Esophagus (tissue), 2 donors: ENCODE results near the gene GLTP. TPM values are rescaled to one million over a fixed set of nuclear protein-coding genes. Genes with fewer than 3 reads are reported as not detected.

ENCODE experiments used
- H3K27ac ChIP-seq, 2 donors: one replicate each; pipeline ENCODE4 v1.5.1; 2013; ENCODE audit warnings: low read depth in 2 of 2, mild to moderate bottlenecking in 2 of 2, inconsistent platforms in 1 of 2, low read length in 1 of 2, moderate library complexity in 1 of 2
- H3K27me3 ChIP-seq, 2 donors: one replicate each; pipeline ENCODE4 v1.6.1; 2013; ENCODE audit warnings: low read length in 2 of 2, control low read depth in 1 of 2, mild to moderate bottlenecking in 1 of 2; ENCODE audit not compliant: insufficient read depth in 2 of 2, control insufficient read depth in 1 of 2
- H3K36me3 ChIP-seq, 2 donors: one replicate each; pipeline ENCODE4 v1.6.1; 2013; ENCODE audit warnings: low read length in 1 of 2; ENCODE audit not compliant: control insufficient read depth in 2 of 2, insufficient read depth in 2 of 2
- H3K4me1 ChIP-seq, 2 donors: one replicate each; pipeline ENCODE4 v1.6.1; 2013; ENCODE audit warnings: low read length in 1 of 2; ENCODE audit not compliant: control insufficient read depth in 2 of 2, insufficient read depth in 2 of 2
- H3K4me3 ChIP-seq, 2 donors: one replicate each; pipeline ENCODE4 v1.5.1; 2013; ENCODE audit warnings: low read length in 2 of 2, mild to moderate bottlenecking in 2 of 2, low read depth in 1 of 2, moderate library complexity in 1 of 2
- H3K9me3 ChIP-seq, 2 donors: one replicate each; pipeline ENCODE4 v1.6.1; 2013; ENCODE audit warnings: mild to moderate bottlenecking in 2 of 2, low read depth in 1 of 2, low read length in 1 of 2, moderate library complexity in 1 of 2; ENCODE audit not compliant: control insufficient read depth in 2 of 2, insufficient read depth in 1 of 2
- WGBS, 2 donors: extraction: QIAGEN DNeasy Blood & Tissue Kit; methylation state at CpG; one replicate each; pipeline ENCODE4 v1.1.7; 2013; 5-methylcytosine and 5-hydroxymethylcytosine counted together
- polyA plus RNA-seq, 2 donors: library from polyadenylated mRNA; stranded (reverse); fragments of 200-250 nt; gene quantifications; one replicate each; pipeline ENCODE4 v1.2.3, GENCODE V29; 2013
- donor health status: healthy with polysubstance abuse.
- donor health status: Bipolar disorder and iron deficiency.

Gene GLTP
- polyA plus RNA-seq, 2 donors, result 270 to 383 TPM

DNA sequence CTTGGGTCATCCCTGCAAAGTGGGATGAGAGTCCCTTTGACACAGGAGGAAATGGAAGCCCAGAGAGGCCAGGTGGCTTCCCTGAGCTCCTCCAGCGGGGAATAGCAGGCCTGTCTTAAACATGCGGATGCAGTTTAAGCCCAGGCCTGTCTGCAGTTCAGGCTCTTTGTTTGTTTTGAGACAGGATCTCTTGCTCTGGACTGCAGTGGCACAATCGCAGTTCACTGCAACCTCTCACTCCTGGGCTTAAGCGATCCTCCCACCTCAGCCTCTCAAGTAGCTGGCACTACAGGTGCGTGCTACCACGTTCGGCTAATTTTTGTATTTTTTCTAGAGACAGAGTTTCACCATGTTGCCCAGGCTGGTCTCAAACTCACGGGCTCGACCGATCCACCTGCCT is 50.7 kb downstream of the GLTP start:
- WGBS, 2 donors, result 80 to 83% methylated on average over 10 of the region's 10 CpGs
- Histone ChIP-seq H3K27me3 (no peaks in the 10 kb centered on the region), H3K9me3 (no peaks in the 10 kb centered on the region), H3K4me3 (no peak overlapping the region), H3K36me3 (peaks cover 0 to 2% of the 10 kb centered on the region in 2 donors), H3K4me1 (peaks cover 0 to 2% of the 10 kb centered on the region in 2 donors), H3K27ac (no peak overlapping the region)

DNA sequence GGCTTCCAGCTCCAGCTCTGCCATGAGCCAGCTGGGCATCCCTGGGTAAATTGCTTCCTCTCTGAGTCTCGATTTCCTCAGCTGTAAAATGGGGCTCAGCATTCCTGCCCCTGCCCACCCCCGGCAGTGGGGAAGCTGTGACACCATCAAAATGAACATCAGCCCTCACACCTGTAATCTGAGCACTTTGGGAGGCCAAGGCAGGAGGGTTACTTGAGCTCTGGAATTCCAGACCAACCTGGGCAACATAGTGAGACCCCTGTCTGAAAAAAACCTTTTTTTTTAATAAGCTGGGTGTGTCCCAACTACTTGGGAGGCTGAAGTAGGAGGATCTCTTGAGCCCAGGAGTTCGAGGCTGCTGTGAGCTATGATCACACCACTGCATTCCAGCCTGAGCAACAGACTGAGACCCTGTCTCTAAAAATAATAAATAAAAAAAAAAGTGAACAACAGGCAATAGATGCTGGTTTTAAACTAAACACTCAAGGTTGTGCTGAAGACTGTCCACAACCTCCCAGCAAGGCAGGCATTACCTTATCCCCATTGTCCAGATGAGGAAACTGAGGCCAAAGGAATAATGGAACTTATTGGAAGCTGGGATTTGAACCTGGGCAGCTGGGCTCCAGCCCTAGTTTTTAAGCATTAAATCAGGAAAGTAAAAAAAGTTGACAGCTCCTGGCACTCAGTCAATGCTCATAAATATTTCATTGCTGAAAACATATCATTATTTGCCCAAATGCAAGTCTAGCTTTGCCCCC is 51.4 kb downstream of the GLTP start:
- no peak overlapping the region for H3K4me3 ChIP-seq
- peak overlapping the region in 1 of 2 donors; percentile 52 for H3K27ac ChIP-seq
- H3K27me3 ChIP-seq, result no peaks in the 10 kb centered on the region
- WGBS, 2 donors, result 79 to 82% methylated on average over 3 of the region's 3 CpGs
- peaks cover 0 to 2% of the 10 kb centered on the region in 2 donors for H3K36me3 ChIP-seq
- H3K9me3 ChIP-seq, result no peaks in the 10 kb centered on the region
- H3K4me1 ChIP-seq, result peaks cover 0 to 2% of the 10 kb centered on the region in 2 donors

DNA sequence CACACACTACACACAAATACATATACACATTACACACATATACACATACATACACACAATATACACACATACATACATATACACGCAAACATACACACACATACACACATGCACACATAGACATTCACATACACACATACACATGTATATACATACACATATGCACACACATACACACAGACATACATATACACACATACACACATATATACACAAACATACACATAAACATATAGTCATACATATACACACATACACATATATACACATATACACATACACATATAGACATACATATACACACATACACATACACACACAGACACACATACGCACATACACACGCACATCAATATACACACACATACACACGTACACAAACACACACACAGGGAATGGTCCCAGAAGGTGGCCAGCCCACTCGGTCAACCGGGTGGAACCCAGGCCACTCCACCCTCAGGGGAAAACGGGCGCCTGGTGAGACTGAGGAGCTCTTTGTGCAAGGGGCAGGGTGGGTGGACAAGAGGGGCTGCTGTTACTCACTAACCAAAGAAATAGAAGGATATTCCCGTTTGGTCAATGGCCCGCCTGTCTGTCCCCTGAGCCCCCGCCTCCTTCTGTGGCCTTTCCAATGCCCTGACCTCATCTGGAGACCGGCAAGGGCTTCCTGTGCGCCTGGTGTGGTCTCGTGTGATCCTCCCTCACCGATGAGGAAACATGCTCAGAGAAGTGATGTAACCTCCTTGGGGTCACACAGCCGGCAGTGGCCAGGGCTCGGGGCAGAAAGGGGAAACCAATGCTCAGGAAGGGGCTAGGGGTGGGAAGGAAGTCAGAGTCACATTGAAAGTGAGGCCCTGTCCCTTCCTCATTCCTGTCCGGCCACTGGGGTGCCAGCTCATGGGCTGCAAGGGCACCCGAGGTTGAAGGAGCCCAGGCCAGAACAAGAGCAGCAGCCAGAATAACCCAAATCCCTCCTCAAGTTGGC is 52.5 kb downstream of the GLTP start:
- Histone ChIP-seq H3K9me3 (no peaks in the 10 kb centered on the region), H3K4me1 (peaks cover 0 to 7% of the 10 kb centered on the region in 2 donors), H3K27ac (peak overlapping the region in 1 of 2 donors; percentile 52), H3K4me3 (no peak overlapping the region), H3K36me3 (peaks cover 0 to 2% of the 10 kb centered on the region in 2 donors), H3K27me3 (no peaks in the 10 kb centered on the region)
- WGBS, 2 donors, result 68 to 69% methylated on average over 19 of the region's 19 CpGs

DNA sequence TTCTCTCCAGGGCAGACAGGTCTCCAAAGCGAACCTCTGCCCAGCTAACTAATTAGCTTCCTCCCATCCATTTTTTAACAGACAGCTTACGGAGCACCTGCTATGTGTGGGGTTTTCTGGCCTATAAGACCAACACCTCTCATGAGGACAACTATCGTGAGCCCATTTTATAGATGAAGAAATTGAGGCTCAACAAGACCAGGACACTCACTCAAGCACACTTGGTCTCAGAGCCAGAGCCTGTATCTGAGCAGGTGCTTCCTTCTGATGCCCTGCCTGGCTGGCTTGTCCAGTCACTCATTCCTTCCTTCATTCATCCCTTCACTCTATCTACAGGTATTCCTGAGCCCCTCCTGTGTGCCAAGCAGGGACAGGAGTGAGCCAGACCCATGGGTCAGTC is 53.3 kb downstream of the GLTP start:
- Histone ChIP-seq H3K4me1 (peaks cover 4 to 9% of the 10 kb centered on the region in 2 donors), H3K9me3 (no peaks in the 10 kb centered on the region), H3K4me3 (no peak overlapping the region), H3K36me3 (peaks cover 0 to 2% of the 10 kb centered on the region in 2 donors), H3K27ac (peak overlapping the region in 1 of 2 donors; percentile 80), H3K27me3 (no peaks in the 10 kb centered on the region)
- WGBS, 2 donors, result 92 to 93% methylated on average over 3 of the region's 3 CpGs

DNA sequence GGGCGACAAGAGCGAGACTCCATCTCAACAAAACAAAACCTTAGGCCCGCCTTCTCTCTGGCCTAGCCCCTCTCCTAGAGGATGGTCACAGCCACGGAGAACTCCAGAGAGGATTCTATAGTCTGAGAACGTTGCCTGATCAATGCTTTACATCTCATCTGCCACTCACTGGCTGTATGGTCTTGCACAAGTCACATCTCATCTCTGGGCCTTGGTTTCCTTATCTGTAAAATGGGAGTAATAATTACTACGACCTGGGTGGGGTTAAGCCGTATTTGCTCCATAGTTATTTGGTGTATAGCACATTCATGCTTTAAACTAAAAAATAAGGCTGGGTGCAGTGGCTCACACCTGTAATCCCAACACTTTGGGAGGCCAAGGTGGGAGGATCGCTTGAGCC is 55.6 kb downstream of the GLTP start:
- WGBS, 2 donors, result 89 to 92% methylated on average over 8 of the region's 8 CpGs

DNA sequence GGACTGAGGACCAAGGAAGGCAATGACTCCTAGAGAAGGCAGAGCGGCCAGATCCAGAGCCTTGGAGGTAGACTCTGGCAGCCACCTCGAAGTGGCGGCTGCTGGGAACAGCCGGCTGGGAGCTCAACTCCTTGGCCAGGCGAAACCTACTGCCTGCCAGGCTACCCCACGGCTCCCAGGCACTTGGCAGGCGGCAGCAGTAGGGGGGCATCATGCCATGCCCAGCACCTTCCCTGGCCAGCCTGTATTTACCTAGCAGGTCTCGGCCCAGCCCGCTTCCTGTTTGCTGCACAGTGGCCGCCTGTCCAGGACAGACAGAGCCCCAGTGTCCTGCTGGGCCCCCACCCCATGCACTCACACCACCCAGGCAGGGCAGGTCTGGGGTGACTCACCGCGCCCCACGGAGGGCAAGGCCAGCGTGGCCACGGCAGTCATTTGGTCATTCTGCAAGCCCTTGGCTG is 57.4 kb downstream of the GLTP start:
- Histone ChIP-seq H3K27me3 (no peaks in the 10 kb centered on the region), H3K27ac (peak overlapping the region; percentile 77 to 92), H3K36me3 (peaks cover 0 to 2% of the 10 kb centered on the region in 2 donors), H3K4me3 (no peak overlapping the region), H3K9me3 (no peaks in the 10 kb centered on the region), H3K4me1 (peaks cover 11 to 19% of the 10 kb centered on the region in 2 donors)
- WGBS, 2 donors, result 49 to 51% methylated on average over 15 of the region's 15 CpGs

More for the DNA sequence above, 55.6 kb downstream of the GLTP start:
- Histone ChIP-seq H3K4me3 (no peak overlapping the region), H3K9me3 (no peaks in the 10 kb centered on the region), H3K27me3 (no peaks in the 10 kb centered on the region), H3K4me1 (peaks cover 8 to 14% of the 10 kb centered on the region in 2 donors), H3K27ac (no peak overlapping the region), H3K36me3 (peaks cover 0 to 2% of the 10 kb centered on the region in 2 donors)

DNA sequence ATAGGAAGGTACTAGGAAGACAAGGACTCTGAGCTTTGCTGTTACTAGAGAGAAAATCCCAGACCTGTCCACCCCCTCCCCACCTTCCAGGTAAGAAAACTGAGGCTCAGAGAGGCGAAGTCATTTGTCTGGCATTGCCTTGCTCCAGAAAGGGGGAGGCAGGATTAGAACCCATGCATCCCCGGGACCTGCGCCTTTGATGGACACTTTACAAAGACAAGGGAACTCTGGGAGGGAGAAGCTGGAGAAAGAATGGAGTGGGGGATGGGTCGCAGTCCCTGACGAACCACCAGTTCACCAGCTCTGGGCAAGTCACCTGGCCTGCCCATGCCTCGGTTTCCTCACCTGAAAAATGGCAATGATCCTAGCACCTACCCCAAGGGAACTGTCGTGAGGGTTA is 57.9 kb downstream of the GLTP start:
- peak overlapping the region; percentile 77 to 92 for H3K27ac ChIP-seq

DNA sequence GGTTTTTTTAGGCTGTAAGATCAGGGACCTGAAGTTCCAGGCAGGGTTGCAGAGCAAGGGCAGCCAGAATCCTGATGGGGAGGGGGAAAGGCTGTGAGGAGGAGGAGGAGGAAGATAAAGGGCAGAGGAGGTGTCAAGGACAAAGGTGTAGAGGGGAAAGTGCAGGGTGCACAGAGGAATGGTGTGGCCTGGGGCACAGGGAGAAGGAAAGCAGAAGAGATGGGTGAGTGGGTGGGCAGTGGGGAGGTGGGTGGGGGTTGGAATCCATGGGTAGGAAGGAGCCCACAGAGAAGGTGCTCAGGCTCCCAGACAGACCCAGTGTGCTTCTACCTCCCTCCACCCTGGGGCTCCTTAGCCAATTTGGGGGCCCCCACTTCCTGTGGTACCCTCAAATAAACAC is 58.4 kb downstream of the GLTP start:
- Histone ChIP-seq H3K4me3 (no peak overlapping the region), H3K9me3 (no peaks in the 10 kb centered on the region), H3K27me3 (no peaks in the 10 kb centered on the region), H3K4me1 (peaks cover 11 to 20% of the 10 kb centered on the region in 2 donors), H3K27ac (peak overlapping the region; percentile 77 to 92), H3K36me3 (peaks cover 0 to 2% of the 10 kb centered on the region in 2 donors)

More for the DNA sequence above, 57.9 kb downstream of the GLTP start:
- peaks cover 11 to 19% of the 10 kb centered on the region in 2 donors for H3K4me1 ChIP-seq
- no peaks in the 10 kb centered on the region for H3K27me3 ChIP-seq
- H3K36me3 ChIP-seq, result peaks cover 0 to 2% of the 10 kb centered on the region in 2 donors
- WGBS, 2 donors, result 67 to 71% methylated on average over 7 of the region's 7 CpGs
- no peaks in the 10 kb centered on the region for H3K9me3 ChIP-seq
- H3K4me3 ChIP-seq, result no peak overlapping the region

DNA sequence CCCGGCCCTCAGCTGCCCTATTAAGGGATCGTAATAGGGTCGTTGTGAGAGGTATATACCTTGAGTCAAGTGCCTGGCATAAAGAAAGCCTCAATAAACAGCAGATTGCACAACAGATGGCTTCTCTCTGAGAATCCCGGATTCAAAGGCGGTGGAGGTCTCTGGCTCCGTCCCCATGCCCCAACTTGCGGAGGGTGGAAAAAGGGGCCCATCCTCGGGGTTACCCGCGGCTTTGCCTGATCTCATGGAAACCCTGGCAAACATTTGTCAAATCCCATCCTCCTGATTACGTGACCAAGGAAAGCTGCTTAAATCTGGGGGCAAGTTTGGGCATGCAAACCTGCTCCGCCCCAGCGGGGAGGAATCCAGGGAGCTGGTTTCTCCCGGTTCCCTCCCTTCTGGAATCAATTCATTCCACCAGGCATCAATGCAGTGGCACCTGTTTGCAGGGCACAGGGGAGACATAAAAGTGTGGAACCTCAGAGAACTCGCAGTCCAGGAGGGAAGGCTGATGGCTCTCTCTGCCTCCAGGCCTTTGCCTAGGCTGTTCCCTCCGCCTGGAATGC is 59.4 kb downstream of the GLTP start:
- H3K27me3 ChIP-seq, result no peaks in the 10 kb centered on the region
- WGBS, 2 donors, result 51 to 69% methylated on average over 16 of the region's 16 CpGs
- H3K27ac ChIP-seq, result peak overlapping the region; percentile 68 to 92
- H3K9me3 ChIP-seq, result no peaks in the 10 kb centered on the region
- H3K4me1 ChIP-seq, result peaks cover 11 to 22% of the 10 kb centered on the region in 2 donors
- H3K4me3 ChIP-seq, result no peak overlapping the region
- peaks cover 0 to 2% of the 10 kb centered on the region in 2 donors for H3K36me3 ChIP-seq
